NCI-H2196 (cell line): ENCODE measurements around the gene TUBA8.
"Not testable (repeated sequence)": the region's sequence is repeated elsewhere in the genome, so short reads cannot be mapped to it uniquely, and the experiment has no call there.

ENCODE experiments used
- DNase-seq: peaks from one replicate; lab custom pipeline; 2025; ENCODE audit not compliant: unreplicated experiment; lab: John Stamatoyannopoulos, UW

TUBA8 gene

DNA sequence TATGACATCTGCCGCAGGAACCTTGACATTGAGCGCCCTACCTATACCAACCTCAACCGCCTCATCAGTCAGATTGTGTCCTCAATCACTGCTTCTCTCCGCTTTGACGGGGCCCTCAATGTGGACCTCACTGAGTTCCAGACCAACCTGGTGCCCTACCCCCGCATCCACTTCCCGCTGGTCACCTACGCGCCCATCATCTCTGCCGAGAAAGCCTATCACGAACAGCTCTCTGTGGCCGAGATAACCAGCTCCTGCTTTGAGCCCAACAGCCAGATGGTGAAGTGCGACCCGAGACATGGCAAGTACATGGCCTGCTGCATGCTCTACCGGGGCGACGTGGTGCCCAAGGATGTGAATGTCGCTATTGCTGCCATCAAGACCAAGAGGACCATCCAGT lies 16.0 kb downstream of the TUBA8 start:
- no peak for DNase-seq

DNA sequence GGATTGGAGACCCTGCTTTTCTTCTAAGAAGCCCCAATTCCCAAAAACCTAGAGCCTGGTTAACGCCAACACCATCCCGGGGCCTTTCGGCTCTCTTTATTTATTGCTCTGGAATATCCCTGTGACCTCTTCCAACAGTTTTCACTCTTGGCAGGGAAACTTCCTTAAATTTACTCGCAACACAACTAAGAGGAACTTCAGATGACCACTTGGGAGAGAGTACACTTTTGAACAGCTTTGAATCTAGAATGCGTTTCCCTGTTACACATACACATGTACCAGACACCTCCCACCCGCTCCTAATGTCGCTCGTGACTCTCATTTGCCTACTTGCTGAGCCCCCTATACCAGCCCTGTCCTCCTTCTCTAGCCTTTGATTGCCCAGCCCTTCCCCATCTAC lies 19.4 kb downstream of the TUBA8 start:
- no peak for DNase-seq

DNA sequence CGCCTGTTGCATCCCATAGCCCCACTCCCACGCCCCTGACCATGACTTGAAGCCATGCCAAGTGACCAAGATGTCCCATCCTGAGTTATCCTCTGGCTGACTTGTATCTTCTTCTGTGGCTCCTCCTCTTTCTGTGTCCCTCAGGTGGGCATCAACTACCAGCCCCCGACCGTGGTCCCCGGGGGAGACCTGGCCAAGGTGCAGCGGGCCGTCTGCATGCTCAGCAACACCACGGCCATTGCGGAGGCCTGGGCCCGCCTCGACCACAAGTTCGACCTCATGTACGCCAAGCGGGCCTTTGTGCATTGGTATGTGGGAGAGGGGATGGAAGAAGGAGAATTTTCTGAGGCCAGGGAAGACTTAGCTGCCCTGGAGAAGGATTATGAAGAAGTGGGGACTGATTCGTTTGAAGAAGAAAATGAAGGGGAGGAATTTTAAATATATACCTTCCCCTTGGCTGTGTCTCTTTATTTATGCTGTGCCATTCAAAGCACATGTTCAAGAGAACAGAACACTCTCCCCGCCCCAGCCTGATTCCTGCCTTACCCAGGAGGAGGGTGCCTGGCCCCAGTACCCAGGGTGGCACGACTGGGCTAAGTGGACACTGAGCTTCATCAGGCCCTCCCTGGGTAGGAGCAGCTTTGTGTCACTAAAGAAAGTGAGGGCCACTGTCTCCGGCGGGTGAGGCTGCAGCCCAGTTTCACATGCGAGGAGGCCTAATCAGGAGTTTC lies 20.3 kb downstream of the TUBA8 start:
- no peak for DNase-seq

DNA sequence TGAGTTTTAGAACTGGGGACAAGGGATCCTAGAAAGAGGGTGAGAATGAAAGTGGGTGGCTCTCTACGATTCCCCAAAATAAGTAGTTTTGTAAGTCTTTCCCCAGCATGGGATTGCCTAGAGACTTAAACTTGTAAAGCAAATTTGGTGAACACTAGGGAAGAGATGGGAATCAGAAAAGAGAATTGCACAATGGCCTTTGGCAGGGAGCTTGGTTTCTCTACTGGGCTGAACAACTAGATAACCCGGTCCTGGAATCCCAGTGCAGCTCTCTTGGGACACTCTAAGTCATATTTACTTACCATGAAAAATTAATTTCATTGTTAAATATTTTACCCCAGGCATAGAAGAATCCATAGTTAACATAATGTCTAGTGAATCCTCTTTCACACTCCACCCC lies 22.8 kb downstream of the TUBA8 start:
- no peak for DNase-seq

DNA sequence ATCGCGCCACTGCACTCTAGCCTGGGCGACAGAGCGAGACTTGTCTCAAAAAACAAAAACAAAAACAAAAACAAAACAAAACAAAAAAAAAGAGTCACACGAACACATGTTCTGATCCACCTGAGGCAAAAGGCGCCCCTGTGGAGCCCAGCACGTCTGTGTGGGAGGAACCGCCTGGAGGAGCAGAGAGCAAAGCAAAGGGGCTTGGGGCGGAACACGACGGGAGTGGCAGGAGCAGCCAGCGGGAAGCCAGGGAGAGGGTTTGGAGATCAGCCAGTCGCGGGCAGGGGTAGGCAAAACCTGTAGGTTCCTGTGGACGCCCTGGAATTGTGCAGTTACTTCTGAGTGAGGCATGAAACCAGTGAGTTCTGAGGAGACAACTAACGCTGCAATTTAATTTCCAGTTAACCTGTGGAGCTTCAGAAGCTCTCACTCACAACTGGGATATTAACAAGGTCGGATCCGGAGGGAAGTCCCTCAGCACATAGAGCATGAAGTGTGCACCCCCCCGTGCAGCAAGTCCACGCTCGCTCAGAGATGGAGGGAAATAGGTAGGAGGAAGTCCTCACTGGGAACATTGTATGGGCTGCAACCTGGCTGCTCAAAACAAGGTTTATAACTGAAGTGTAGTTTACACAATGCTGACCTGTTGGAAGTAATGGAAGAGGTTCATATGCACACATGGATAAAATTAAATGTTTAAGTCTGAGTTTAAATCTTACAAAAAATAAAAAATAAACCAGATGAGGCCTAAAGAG lies 26.1 kb downstream of the TUBA8 start:
- DNase-seq, result no peak

DNA sequence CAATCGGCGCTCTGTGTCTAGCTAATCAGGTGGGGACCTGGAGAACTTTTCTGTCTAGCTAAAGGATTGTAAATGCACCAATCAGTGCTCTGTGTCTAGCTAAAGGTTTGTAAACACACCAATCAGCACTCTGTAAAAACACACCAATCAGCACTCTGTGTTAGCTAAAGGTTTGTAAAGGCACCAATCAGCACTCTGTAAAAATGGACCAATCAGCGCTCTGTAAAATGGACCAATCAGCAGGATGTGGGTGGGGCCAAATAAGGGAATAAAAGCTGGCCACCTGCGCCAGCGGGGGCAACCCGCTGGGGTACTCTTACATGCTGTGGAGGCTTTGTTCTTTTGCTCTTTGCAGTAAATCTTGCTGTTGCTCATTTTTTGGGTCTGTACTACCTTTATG lies 30.4 kb downstream of the TUBA8 start:
- not testable (repeated sequence) for DNase-seq

DNA sequence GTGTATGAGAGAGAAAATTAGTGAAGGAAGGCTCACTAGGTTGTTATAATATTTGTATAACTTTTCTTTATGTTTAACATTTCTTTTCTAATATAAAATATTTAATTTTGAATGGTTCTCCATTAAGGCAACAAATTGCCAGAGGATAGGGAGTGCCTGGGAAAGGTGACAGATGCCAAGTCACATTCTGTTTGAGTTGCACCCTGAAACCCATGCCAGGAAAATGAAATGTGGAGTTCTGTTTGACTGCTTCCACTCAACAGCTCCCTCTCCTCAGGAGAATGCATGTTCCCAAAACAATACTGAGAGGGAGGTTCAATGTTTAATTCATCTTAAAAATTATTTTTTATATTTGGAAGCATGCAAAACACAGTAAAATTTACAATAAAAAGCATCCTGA lies 33.5 kb downstream of the TUBA8 start:
- no peak for DNase-seq

DNA sequence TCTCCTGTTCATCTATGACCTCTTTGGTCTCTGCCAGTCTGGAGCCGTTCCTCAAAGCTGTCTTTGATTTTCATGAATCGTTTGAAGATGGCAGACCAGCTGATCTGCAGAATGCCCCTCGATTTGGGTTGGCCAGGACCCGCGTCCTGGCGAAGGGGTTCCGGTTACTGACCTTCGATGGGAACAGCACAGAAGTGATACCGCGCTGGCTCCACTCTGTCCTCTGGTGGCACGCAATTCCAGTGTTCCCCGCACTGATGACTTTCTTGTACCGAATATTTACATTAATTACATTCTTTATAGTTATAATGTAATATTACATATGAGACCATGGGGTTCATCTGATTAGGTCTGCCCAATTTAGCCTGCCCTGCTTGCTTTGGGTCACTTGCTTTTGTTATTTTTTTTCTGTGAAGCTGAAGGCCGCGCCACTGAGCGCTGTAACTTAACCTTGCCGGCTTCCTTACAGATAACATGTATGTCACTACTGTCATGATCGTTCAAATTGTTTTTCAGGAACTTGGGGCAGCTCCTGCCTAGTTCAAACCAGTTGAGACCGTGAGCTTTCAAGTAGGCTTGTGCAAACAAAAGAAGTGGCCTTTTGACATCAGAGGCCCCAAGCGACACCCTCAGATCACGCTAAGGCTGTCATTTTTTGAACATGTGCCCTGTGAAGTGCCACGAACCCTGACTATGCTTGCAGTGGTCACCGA lies 35.2 kb downstream of the TUBA8 start:
- no peak for DNase-seq

DNA sequence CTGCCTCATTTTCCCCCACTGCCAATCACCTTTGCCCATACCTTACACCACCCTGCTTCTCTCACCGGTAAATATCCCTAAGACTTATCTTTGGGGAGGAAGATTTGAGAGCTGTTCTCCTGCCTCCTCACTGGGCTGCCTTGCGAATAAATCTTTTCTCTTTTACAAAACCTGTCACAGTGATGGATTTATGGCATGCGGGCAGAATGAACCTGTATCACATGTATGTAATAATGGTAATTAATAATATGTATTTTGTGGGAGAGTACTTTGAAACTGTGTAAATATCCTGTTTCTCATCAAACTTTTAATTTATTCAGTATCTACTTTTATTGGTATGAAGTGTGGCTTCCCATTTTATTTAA lies 35.8 kb downstream of the TUBA8 start:
- no peak for DNase-seq

DNA sequence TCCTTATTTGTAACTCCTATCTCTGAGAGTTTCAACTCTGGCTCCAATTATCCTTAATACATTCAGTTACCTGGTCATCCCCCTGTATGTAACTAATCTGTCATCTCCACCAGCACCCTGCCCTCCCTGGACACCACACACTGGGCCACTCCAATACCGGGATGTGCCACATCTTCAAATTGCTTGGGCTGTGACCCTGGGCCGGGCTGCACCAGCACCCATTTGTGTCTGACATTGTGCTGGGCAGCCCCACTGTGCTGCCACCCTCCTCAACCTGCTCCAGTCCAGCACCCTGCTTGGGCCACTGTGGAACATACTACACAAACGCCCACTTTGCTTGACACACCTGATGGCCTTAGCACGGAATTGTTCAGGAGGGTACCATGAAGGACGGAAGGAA lies 37.2 kb downstream of the TUBA8 start:
- no peak for DNase-seq

DNA sequence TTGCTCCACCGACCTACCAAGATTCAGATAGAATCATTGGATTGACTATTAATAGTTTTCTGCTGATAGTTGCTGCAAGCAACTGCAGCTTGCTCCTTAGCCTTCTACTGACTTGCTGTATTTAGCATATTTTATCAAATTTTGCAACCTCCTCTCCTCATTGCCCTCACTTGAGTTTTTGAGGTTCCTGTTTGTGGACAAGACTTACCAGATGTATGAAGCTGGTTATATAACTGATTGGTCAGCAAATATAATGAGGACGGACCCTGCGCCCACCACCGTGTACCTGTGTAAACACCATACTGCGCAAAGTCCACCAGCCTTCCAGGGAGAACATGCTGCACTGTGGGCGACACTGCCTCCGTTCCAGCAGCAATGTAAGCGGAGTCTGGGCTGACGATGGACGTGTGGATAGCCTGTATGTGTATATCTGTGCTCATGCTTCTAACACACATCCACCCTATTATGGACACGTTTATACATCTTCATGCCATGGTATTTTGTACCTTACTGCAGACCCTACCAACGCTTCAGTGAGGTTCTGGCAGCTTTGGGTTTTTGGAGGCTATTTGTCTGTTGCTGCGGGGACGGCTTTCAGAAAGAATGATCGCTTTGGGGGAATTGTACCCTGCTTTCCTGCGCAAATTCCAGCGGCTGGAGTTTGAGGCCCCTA lies 37.8 kb downstream of the TUBA8 start:
- DNase-seq, result no peak

DNA sequence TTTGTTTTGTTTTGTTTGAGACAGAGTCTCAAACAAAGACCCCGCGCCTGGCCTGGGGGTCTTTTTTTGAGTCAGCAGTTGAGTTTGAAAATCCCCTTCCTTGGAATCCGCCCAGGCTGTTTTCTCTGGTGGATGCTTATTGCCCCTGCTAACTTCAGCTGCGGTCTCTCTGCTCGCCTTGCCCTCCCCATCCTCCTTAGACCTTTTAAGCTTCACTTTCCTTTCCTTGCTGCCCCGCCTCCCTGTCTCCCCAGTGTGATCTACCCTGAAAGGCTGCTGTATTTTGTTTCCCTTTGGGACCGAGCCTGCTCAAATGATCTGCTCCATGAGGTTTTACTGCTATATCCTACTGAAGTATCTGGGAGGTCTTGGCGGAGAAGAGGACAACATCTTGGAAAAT lies 41.9 kb downstream of the TUBA8 start:
- no peak for DNase-seq

DNA sequence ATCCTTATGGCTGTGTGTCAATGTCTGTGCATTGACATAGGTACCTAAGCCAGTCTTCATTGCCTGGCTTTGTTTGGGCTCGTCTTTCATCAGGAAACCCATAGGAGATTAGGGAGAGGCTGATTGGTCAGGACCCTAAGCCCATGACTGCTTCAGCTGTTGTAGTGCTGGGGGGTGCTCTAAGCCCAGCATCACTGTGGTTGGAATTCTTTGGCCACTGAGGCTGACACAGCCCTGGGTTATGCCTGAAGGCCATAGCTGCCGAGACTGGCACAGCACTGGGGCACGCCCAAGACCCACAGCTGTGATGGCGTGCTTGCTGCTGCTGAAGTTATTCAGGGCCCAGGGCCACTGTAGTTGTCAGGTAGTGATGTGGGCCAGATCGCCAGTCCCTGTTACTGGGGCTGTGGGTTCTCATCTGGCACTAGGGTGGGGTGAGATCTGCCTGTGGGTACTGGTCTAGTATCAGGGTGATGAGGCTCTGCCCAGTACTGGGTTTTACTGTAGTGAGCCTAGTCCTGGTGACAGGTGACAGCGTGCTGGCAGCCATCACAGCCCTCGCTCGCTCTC lies 44.3 kb downstream of the TUBA8 start:
- no peak for DNase-seq

DNA sequence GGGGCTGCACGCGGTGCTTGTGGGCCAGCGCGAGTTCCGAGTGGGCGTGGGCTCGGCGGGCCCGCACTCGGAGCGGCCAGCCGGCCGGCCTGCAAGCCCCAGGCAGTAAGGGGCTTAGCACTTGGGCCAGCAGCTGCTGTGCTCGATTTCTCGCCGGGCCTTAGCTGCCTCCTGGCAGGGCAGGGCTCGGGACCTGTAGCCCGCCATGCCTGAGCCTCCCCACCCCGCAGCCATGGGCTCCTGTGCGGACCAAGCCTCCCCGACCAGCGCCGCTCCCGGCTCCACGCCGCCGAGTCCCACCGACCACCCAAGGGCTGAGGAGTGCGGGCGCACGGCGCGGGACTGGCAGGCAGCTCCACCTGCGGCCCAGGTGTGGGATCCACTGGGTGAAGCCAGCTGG lies 44.9 kb downstream of the TUBA8 start:
- DNase-seq, result not testable (repeated sequence)

DNA sequence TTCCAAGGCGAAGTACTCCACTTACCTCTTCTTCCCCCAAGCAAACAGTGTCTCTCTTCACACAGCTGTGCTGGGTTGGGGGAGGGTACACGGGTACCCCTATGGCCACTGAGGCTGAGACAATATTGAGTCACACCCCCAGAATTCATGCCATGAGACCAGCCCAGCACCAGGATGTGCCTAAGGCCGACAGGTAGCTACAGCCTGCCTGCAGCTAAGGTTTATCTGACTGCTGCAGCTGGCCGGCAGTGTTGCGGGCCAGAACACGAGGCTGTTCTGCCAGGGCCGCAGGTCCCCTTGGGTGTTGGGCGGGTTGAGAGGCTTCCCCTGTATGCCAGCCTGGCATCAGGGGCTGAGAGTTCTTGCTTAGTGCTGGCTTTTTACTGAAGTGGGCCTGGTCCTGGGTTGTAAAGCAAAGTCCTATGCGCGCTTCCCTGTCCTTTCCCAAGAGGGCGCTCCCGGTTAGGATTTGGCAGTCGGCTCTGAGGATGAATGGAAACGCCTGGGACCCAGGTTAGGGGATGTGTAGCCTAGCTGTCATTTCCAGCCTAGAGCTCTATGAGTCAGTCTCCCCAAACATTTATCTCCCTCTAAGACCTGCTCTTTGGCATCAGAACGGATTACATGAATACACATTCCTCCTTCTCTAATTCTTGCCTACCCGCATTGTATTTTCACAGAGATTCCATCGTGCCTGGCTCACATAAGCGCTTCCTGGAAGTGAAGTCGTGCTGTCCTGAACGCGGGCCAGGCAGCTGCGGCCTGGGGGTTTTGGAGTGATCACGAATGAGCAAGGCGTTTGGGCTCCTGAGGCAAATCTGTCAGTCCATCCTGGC lies 46.5 kb downstream of the TUBA8 start:
- DNase-seq, result peak; percentile 88

DNA sequence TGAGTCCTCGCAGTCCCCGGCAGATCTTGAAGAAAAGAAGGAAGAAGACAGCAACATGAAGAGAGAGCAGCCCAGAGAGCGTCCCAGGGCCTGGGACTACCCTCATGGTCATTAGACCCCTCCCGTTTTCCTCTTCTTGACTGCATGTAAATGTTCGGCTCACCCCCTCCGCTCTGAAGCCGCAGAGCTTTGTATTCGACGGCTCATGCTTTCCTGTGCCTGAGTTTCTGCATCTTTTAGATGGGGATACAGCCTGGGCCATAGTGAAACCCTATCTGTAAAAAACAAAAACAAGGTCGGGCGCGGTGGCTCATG lies 47.1 kb downstream of the TUBA8 start:
- DNase-seq, result no peak

DNA sequence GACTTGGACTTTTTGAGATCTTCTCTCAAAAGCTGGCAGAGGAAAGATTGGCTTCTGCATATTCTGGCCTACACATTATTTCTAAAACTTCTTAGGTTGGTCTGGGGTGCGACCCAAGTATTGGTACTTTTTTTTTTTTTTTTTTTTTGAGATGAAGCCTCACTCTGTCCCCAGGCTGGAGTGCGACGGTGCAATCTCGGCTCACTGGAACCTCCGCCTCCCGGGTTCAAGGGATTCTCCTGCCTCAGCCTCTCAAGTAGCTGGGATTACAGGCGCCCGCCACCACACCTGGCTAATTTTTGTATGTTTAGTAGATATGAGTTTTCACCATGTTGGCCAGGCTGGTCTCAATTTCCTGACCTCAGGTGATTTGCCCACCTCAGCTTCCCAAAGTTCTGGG lies 50.0 kb downstream of the TUBA8 start:
- DNase-seq, result not testable (repeated sequence)

DNA sequence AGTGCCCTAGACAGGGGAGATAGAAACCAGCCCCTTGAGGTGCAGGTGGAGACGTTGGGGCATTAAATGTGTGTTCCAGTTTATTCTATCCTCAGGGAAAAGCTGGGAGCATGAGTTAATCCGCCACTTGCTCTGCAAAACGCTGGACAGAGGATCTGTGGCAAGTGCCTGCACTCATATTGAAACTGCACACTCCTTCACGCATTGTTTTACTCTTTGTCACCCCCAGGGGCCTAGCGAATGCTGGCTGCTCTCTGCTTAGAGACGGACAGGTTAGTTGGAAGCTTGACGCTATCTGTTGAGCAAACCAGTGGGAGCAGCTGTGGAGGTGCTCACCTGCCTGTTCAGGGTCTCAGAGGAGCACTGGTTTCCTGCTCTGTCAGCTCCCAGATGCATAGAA lies 53.2 kb downstream of the TUBA8 start:
- peak; percentile 21 for DNase-seq

DNA sequence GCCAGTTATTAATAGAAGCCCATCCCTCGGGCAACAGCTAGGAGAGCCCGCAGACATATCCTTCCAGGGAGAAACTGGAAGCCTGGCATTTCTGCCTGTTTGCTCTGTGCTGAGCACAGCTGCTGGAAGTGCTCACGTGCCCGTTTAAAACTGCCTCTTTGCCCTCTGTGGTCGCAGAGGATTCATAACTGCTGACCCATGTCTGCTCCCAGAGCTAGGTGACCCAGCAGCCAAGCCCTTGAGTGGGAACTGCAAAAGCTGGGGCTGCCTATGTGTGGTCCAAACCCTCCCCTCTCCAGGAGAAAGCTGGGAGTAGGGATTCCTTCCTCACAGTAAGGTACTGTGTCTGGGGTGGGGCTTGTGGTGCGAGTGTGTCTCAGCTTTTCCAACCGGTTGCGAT lies 54.0 kb downstream of the TUBA8 start:
- DNase-seq, result peak; percentile 74

DNA sequence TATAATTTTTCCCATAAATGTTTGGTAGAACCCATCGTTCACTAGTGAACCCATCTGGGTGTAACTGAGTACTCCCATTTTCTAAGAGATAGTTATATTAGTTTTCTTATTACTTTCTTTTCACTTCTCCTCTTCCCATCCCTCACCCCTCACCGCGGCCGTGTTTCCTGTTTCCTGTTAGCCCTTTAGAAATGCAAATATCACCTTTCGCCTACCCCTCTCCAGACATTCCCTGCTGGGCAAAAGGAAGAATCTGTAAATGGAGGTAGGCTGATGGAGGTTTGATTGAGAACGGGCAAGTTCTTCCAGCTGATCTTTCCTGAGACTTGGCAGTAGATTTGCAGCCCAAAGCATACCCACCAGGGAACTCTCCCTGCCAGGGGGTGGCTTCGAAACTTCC lies 54.7 kb downstream of the TUBA8 start:
- DNase-seq, result not testable (repeated sequence)

DNA sequence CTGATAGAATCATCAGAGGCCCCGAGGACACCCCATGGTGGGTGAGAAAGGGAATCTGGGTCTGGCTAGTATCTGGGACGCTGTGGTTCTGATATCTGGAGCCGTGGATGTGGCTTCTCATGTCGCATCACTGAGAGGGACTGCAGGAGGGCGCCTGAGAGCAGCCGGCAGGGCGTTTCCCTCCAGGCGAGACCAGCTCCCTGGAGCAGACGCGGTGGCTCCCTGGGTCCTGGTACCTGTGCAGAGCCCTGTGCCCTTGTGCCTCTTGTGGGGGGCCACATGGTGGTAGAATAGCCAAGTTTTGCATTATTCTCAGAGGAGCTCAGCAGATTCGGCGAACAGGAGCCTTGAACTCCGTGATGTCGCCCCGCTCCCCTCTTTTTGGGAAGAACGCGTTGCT lies 59.7 kb downstream of the TUBA8 start:
- not testable (repeated sequence) for DNase-seq
